Activated gamma-delta T cell treated with Interleukin-2 at 50 U/mL for 16 hours (primary cell): ENCODE measurements around the gene CCDC182.

Experiments used
- DNase-seq: peaks from one replicate; pipeline ENCODE4 v3.0.0-alpha.2; 2020

The CCDC182 gene

DNA sequence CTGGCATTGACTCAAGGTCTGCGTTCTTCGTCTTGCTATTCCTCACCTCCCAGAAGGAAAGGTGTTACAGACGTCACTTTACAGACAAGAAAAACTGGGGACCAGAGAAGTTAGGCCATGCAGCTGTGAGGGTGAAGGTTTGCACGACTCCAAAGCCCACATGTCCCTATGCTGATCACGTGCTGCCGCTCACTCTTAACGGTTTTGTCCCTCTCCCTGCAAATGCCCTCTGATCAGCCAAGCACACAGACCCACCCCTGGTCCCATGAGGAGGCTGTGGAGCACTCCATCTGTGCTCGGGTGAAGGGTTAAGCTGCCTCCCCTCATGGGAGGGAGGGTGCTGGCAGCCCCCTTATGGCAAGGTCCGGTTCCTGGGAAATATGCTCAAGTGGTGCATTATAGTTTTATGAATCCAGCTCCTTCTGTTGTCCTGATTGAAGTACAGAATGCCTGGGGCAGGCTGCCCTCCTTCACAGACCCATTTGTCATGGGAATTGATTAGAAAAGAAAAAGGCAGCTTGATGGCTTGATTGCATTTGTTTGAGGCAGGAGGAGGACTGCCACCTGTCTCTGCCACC is 18.8 kb downstream of the CCDC182 start:
- no peak for DNase-seq

- DNase-seq, result no peak
These were observed 20.4 kb downstream of the CCDC182 start for GRCh38 chr17:57724729-57725125.

GRCh38 chr17:57724026-57724728 is 20.9 kb downstream of the CCDC182 start:
- DNase-seq, result no peak

DNA sequence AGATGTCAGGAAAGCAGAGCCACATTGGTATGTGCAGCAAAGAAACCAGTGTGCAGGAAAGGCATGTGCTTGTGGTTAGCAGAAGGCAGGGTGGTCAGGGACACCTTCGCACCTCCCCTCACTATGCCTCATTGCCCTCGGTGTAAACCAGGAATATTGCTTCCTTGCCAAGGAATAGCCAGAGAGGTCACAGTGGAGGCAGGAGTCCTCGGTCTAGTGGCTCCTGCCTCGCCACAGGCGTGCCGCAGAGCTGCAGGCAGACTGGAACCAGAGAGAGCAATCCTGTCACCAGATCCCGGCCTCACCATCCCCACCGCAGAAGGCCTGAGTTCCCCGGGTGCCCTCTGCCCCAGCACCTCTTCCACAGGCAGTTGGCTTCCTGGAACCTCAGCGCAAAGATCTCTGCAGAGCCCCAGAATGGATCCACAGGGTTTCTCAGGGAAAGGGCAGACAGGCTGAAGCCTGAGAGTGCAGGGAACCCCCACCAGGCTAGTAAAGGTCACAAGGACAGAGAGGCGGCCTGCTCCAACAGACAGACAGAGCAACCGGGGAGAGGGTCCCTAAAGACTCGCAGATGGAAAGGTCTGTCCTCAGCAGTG is 21.6 kb downstream of the CCDC182 start:
- no peak for DNase-seq

GRCh38 chr17:57722704-57723043 is 22.4 kb downstream of the CCDC182 start:
- no peak for DNase-seq

- no peak for DNase-seq
These were observed 23.0 kb downstream of the CCDC182 start for GRCh38 chr17:57721967-57722703.

- no peak for DNase-seq
These were observed 24.6 kb downstream of the CCDC182 start for GRCh38 chr17:57720386-57721035.

GRCh38 chr17:57718878-57719277 is 26.2 kb downstream of the CCDC182 start:
- DNase-seq, result no peak

GRCh38 chr17:57715981-57716380 is 29.1 kb downstream of the CCDC182 start:
- no peak for DNase-seq

GRCh38 chr17:57714665-57715180 is 30.4 kb downstream of the CCDC182 start:
- DNase-seq, result no peak

DNA sequence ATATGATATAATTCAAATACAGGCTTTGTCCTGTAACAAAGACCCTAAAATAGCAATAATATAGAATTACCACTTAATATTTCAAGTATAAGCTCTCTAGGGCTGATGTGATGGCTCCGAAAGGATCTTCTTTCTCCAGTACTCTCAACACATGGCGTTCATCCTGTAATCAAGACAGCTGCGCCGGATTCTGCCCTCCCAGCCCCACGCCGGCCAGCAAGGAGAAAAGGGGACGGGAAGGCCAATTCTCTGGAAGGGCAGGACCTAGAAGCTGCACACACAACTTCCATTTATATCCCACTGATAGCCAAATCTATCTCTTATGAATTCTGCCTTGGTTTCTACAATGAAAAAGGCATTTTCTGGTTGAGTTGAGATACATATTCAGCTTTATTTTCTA is 32.0 kb downstream of the CCDC182 start:
- DNase-seq, result no peak

DNA sequence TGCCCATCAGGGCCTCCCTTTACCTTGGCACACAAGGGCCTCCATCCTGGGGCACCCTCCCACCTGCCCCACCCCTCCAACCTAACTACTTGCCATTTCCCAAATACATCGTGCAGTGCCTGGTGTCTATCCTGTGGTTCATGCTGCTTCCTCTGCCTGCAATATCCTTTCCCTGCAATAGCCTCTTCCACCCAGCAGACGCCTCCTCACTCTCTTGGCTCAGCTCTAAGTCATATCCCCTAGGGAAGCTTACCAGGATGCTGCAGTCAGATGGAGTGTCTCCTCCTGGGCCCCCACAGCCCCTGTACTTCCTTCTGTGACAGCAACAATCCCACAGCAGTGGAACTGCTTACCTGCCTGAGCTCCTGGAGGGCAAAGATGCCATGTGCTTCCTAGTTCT is 36.7 kb downstream of the CCDC182 start:
- no peak for DNase-seq

- no peak for DNase-seq
These were observed 37.2 kb downstream of the CCDC182 start for GRCh38 chr17:57707892-57708291.

DNA sequence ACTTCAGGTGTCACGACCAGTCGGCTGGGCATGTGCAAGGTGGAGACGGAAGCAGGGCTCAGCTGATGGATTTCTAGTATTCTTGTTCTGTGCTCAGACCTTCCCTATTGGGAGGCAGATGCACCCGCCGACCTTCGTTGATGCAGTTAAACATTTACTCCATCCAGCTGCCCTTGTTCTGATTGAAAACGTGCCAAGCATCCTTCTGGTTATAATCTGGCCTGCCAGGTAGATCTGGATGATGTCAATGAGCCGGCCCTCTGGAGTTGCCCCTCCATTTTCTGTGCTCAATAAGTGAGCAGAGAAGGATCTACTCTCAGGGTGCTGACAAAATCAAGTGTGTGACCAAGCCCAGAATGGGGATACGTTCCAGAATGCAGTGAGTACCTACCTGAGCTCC is 38.3 kb downstream of the CCDC182 start:
- no peak for DNase-seq

DNA sequence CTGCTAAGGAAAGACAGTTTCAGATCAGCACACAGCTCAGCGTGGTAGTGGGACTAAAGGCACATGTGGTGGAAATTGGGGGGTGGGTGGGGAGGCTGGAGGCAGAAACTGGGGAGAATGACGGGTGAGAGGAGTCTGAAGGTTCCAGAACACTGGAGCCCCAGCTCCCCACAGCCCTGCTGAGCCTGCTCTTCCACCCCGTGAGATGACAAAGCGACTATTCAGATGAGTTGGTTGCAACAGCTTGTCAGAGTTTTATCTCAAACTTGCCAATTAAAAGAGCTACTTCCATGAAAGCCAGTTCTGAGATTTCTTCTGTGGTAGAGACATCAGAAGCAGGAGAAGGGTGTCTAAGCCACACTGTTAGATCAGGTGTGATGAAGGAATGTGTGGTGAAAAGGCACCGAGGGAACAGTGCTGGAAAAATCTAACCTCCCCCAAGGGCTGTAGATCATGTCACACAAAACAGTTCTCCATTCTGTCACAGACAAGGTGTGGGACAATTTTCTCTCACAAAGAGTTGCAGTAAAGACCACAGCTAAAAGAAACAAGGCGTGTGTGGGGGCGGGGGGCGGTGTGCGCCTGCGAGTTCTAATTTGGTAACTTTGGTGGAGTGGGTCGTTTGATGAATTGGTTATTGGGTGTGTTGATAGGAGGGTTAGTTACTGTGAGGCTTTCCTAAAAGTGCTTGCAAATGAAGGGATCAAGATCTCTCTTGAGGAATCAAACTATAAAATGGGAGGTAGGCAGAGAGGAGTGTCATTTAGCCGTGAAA is 39.0 kb downstream of the CCDC182 start:
- no peak for DNase-seq

DNA sequence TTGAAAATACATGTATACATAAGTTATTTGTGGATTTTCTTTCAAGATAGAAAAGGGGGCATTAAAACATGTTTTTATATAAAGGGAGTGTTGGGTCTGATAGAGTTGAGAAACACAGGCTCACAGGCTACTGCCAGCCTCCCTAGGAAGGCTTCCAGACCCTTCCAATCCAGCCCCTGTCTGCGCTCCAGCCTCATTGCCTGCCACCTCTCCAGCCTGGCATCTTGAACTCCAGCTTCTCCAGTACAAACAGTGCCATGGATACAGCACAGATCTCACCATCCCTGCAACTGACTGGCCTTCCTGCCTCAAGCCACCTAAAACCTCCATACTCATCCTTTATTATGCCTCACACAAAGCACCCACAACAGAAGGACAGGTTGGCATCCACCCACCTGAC is 40.7 kb downstream of the CCDC182 start:
- no peak for DNase-seq

GRCh38 chr17:57703273-57703672 is 41.8 kb downstream of the CCDC182 start:
- no peak for DNase-seq

- no peak for DNase-seq
These were observed 44.0 kb downstream of the CCDC182 start for GRCh38 chr17:57701124-57701523.

- no peak for DNase-seq
These were observed 45.3 kb downstream of the CCDC182 start for GRCh38 chr17:57699751-57700219.

- no peak for DNase-seq
These were observed 47.0 kb downstream of the CCDC182 start for GRCh38 chr17:57697891-57698711.

DNA sequence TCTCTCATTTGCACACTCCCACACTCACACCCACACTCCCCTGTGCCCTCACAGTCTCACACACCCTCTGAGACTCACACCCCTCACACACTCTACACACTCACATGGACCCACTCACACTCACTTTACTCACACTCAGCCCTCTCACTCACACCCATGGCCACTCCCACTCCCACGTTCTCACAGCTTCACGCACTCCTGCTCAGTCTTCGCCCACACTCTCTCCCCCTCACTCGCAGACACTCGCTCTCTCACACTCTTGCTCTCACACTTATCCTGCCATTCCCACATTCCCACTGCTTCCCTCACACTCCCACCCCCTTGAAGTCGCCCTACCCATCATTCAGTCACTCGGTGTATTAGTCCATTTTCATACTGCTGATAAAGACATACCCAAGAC is 47.9 kb downstream of the CCDC182 start:
- no peak for DNase-seq
